GM23338 (cell line): ENCODE results near the gene PERM1.

Experiments
- EZH2phosphoT487 ChIP-seq: fragments of 200-600 bp; sonication (generic); IDR thresholded peaks from one replicate; pipeline ENCODE4 v1.8.1; 2018; ENCODE audit warnings: antibody characterized with exemption; ENCODE audit not compliant: unreplicated experiment
- JUNB ChIP-seq: IDR thresholded peaks from one replicate; pipeline ENCODE4 v1.6.1; 2016; ENCODE audit warnings: antibody characterized with exemption; ENCODE audit not compliant: unreplicated experiment
- TF ChIP-seq, protein P1 (sequence below), 2 experiments: fragments of 200-600 bp in 1 of 2; sonication (generic) in 1 of 2; conservative IDR thresholded peaks; 2 replicates each; pipeline versions ENCODE4 v1.5.1 to v1.6.1; 2016 to 2017; ENCODE audit warnings: antibody characterized with exemption in 2 of 2, low read depth in 2 of 2, mild to moderate bottlenecking in 2 of 2, moderate library complexity in 1 of 2

DNA sequence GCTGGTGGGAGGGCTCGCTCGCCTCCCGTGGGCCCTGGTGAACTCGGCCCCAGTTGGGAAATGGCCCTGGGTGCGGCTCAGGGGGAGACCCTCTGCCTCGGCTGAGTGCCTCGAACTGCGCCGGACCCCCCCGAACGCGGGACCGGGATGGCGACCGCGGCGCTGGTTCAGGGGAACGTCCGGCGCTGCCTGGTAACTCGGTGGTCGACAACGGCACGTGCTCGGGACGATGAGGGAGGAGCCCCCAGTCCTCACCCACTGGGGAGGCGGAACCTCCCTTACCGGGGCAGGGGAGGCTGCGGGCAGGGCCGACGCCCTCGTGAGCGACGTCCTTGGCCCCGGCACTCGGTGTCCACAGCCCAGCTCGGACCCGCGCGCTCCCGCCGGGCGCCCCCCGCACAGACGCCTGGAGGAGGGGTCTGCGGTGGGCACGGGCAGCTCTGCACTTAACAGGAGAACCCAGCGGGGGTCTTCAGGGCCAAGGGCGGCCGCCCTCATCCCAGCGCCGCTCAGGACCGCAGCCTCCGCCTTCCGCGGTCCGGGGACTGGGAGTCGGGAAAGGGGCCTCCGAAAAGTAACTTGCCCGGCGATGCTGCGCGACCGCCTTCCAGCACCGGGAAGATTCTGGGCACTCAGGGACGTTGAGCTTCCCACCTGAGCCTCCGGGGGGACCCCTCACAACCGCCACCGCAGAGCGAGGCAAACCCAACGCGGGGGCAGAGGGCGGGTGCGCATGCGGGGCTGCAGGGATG is 16.3 kb upstream of the PERM1 start:
- TF ChIP-seq JUNB, result no peak
- TF ChIP-seq, protein P1, sequence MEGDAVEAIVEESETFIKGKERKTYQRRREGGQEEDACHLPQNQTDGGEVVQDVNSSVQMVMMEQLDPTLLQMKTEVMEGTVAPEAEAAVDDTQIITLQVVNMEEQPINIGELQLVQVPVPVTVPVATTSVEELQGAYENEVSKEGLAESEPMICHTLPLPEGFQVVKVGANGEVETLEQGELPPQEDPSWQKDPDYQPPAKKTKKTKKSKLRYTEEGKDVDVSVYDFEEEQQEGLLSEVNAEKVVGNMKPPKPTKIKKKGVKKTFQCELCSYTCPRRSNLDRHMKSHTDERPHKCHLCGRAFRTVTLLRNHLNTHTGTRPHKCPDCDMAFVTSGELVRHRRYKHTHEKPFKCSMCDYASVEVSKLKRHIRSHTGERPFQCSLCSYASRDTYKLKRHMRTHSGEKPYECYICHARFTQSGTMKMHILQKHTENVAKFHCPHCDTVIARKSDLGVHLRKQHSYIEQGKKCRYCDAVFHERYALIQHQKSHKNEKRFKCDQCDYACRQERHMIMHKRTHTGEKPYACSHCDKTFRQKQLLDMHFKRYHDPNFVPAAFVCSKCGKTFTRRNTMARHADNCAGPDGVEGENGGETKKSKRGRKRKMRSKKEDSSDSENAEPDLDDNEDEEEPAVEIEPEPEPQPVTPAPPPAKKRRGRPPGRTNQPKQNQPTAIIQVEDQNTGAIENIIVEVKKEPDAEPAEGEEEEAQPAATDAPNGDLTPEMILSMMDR (conservative IDR thresholded peaks at IDR 0.05; ENCODE audit: low read depth in 2 of 2), result 0 out of 4 replicates have a peak, but pooled peaks of 1 of the 2 experiments have one; percentile 16
- peak; percentile 66 for TF ChIP-seq EZH2phosphoT487
